Mammary microvascular endothelial cell (primary cell): ENCODE results near the gene ACY1. TPM values are rescaled to one million over a fixed set of nuclear protein-coding genes. Genes with fewer than 3 reads are reported as not detected.

ENCODE experiments used
- total RNA-seq: library from RNA; depleted of rRNA; stranded (reverse); fragments of >200 nt; gene quantifications from 2 replicates; pipeline ENCODE4 v1.2.3, GENCODE V29; 2015

ACY1 gene
- 24.9 and 27.4 TPM in 2 replicates for total RNA-seq

GRCh38 chr3:51982838-51983577 lies at the start of gene ACY1:
Gene ACY1, plus strand, starts transcription at chr3:51983535. Its CDS starts 530 bp downstream, at chr3:51984065.

GRCh38 chr3:51941798-51942602 lies 41.3 kb upstream of the ACY1 start, which contains the start of the genes PARP3 and RRP9:
Gene PARP3, plus strand, starts transcription at chr3:51942363. Its CDS starts 993 bp downstream, at chr3:51943356.
Gene RRP9, minus strand, starts transcription at chr3:51941904. Its CDS starts 37 bp downstream, at chr3:51941867.

GRCh38 chr3:51955175-51955892 lies 28.0 kb upstream of the ACY1 start, which contains the start of gene GPR62:
Gene GPR62, plus strand, starts transcription at chr3:51955381. Its CDS starts 272 bp downstream, at chr3:51955653.

GRCh38 chr3:51967384-51968169 lies 15.8 kb upstream of the ACY1 start, which contains the start of gene PCBP4:
Gene PCBP4, minus strand, starts transcription at chr3:51967454. Its CDS starts 6,214 bp downstream, at chr3:51961240.

GRCh38 chr3:51974963-51975851 lies 8.1 kb upstream of the ACY1 start, which contains the start of gene ABHD14A:
Gene ABHD14A, plus strand, starts transcription at chr3:51975064. Its CDS starts 72 bp downstream, at chr3:51975136.

GRCh38 chr3:51995346-51996163 lies 12.2 kb downstream of the ACY1 start, which contains the start of gene RPL29:
Gene RPL29, minus strand, starts transcription at chr3:51995895. Its CDS starts 434 bp downstream, at chr3:51995461.

Other genes starting within 250 kb of the ACY1 start
- gene IQCF6, start 204.3 kb upstream of the ACY1 start, total RNA-seq: not detected in 2 replicates
- not detected in 2 replicates for gene IQCF2, start 121.9 kb upstream of the ACY1 start, total RNA-seq
- gene IQCF5, start 107.9 kb upstream of the ACY1 start, total RNA-seq: not detected in 2 replicates
- not detected in 2 replicates for gene IQCF1, start 80.2 kb upstream of the ACY1 start, total RNA-seq
- 36.6 and 38.9 TPM in 2 replicates for gene RRP9, start 41.6 kb upstream of the ACY1 start, total RNA-seq
- gene PARP3, start 41.2 kb upstream of the ACY1 start, total RNA-seq: 15.4 and 31.0 TPM in 2 replicates
- gene GPR62, start 28.2 kb upstream of the ACY1 start, total RNA-seq: 0.20 TPM in 1 of 2 replicates, not detected in the other
- gene PCBP4, start 16.1 kb upstream of the ACY1 start, total RNA-seq: 56.2 and 80.7 TPM in 2 replicates
- 35.8 and 41.0 TPM in 2 replicates for gene ABHD14B, start 9.5 kb upstream of the ACY1 start, total RNA-seq
- gene ABHD14A, start 8.5 kb upstream of the ACY1 start, total RNA-seq: 10.8 and 17.0 TPM in 2 replicates
- gene RPL29, start 12.4 kb downstream of the ACY1 start, total RNA-seq: 1,551 and 1,914 TPM in 2 replicates
- gene DUSP7, start 73.0 kb downstream of the ACY1 start, total RNA-seq: 19.6 and 30.7 TPM in 2 replicates
- 14.8 and 19.7 TPM in 2 replicates for gene POC1A, start 170.9 kb downstream of the ACY1 start, total RNA-seq
- gene ALAS1, start 214.6 kb downstream of the ACY1 start, total RNA-seq: 61.3 and 61.8 TPM in 2 replicates
- gene TLR9, start 242.1 kb downstream of the ACY1 start, total RNA-seq: not detected in 2 replicates